Esophagus muscularis mucosa (tissue), 4 donors: ENCODE results near the gene PKD2L1. TPM values are rescaled to one million over a fixed set of nuclear protein-coding genes. Genes with fewer than 3 reads are reported as not detected.

Experiments used
- DNase-seq: peaks from one replicate; pipeline ENCODE4 v3.0.0-alpha.2; 2017; ENCODE audit errors: extremely low spot score
- H3K27ac ChIP-seq, 4 donors: fragments of 200-600 bp; sonication (generic); replicated peaks in 1 of 4; 1 replicate in 3 of 4; 2 replicates in 1 of 4; pipeline ENCODE4 v1.5.1; 2016 to 2019; ENCODE audit warnings: mild to moderate bottlenecking in 1 of 4
- H3K27me3 ChIP-seq, 4 donors: fragments of 200-600 bp; sonication (generic); one replicate each; pipeline versions ENCODE4 v1.5.1 to v1.6.0; 2016 to 2019
- H3K36me3 ChIP-seq, 4 donors: fragments of 200-600 bp; sonication (generic); one replicate each; pipeline ENCODE4 v1.5.1; 2016 to 2019
- H3K4me1 ChIP-seq, 4 donors: fragments of 200-600 bp; sonication (generic); one replicate each; pipeline ENCODE4 v1.5.1; 2016 to 2019
- H3K4me3 ChIP-seq, 4 donors: fragments of 200-600 bp; sonication (generic); 1 replicate in 2 of 4; 2 replicates in 2 of 4; pipeline ENCODE4 v1.5.1; 2016 to 2019; ENCODE audit warnings: mild to moderate bottlenecking in 4 of 4, moderate library complexity in 1 of 4
- H3K9me3 ChIP-seq, 4 donors: fragments of 200-600 bp; sonication (generic); 1 replicate in 3 of 4; 2 replicates in 1 of 4; pipeline ENCODE4 v1.5.1; 2016 to 2019
- CTCF ChIP-seq, 3 experiments: fragments of 200-600 bp in 2 of 3; fragments of 450-650 bp in 1 of 3; sonication (generic) in 2 of 3; IDR thresholded peaks; one replicate each; pipeline ENCODE4 v1.5.1; 2017 to 2019; ENCODE audit warnings: antibody characterized with exemption in 3 of 3, mild to moderate bottlenecking in 2 of 3, moderate library complexity in 1 of 3
- EP300 ChIP-seq: sonication (generic); formaldehyde crosslinking; IDR thresholded peaks from one replicate; pipeline ENCODE4 v1.6.1; 2017; ENCODE audit warnings: antibody characterized with exemption
- POLR2A ChIP-seq: fragments of 450-650 bp; IDR thresholded peaks from one replicate; pipeline ENCODE4 v1.6.1; 2017; ENCODE audit warnings: antibody characterized with exemption, moderate library complexity, mild to moderate bottlenecking, low read depth
- POLR2AphosphoS5 ChIP-seq, 2 donors: sonication (generic); formaldehyde crosslinking; IDR thresholded peaks; one replicate each; pipeline ENCODE4 v1.6.1; 2017; ENCODE audit warnings: antibody characterized with exemption in 2 of 2
- WGBS: methylation state at CpG from one replicate; pipeline ENCODE4 v1.1.5; 2018; 5-methylcytosine and 5-hydroxymethylcytosine counted together
- intact Hi-C: fragments of 100-400 bp; cut with DNase I; formaldehyde crosslinking; loops from one replicate; pipeline ENCODE4 v1.15.1; 2023
- total RNA-seq, 4 donors: library from RNA; depleted of rRNA; stranded (reverse); fragments of >200 nt; gene quantifications; one replicate each; pipeline versions ENCODE4 v1.1.0 to v1.2.1, GENCODE V29; 2016

The PKD2L1 gene
- total RNA-seq, 4 donors from 2014 or later: not detected

GRCh38 chr10:100333661-100334440, 3.8 kb upstream of the PKD2L1 start:
- H3K27me3 ChIP-seq: peaks cover 0 to 71% (median 4%) of the 10 kb centered on the region in 4 donors
- H3K4me1 ChIP-seq: no peaks in the 10 kb centered on the region
- H3K27ac ChIP-seq: no peak overlapping the region
- no peaks in the 10 kb centered on the region for H3K36me3 ChIP-seq
- intact Hi-C loops: no loop called here
- H3K4me3 ChIP-seq: no peak overlapping the region
- WGBS: 74% methylated on average over 2 of the region's 2 CpGs
- no peaks in the 10 kb centered on the region for H3K9me3 ChIP-seq
- DNase-seq: no peak
- TF ChIP-seq POLR2A: no peak
- TF ChIP-seq POLR2AphosphoS5 (IDR thresholded peaks at IDR 0.05): no peak
- no peak for TF ChIP-seq CTCF (IDR thresholded peaks at IDR 0.05)
- no peak for TF ChIP-seq EP300

- H3K36me3 ChIP-seq: no peaks in the 10 kb centered on the region
- intact Hi-C loops: no loop called here
- H3K27ac ChIP-seq: no peak overlapping the region
- no peak overlapping the region for H3K4me3 ChIP-seq
- H3K27me3 ChIP-seq: peaks cover 0 to 75% (median 4%) of the 10 kb centered on the region in 4 donors
- H3K4me1 ChIP-seq: no peaks in the 10 kb centered on the region
- DNase-seq: no peak
- TF ChIP-seq POLR2A (no peak), POLR2AphosphoS5 (IDR thresholded peaks at IDR 0.05) (no peak), EP300 (no peak), CTCF (IDR thresholded peaks at IDR 0.05) (no peak)
- WGBS: 46% methylated on average over 4 of the region's 4 CpGs
- H3K9me3 ChIP-seq: no peaks in the 10 kb centered on the region
Observed at GRCh38 chr10:100333106-100333505, 3.1 kb upstream of the PKD2L1 start.

DNA sequence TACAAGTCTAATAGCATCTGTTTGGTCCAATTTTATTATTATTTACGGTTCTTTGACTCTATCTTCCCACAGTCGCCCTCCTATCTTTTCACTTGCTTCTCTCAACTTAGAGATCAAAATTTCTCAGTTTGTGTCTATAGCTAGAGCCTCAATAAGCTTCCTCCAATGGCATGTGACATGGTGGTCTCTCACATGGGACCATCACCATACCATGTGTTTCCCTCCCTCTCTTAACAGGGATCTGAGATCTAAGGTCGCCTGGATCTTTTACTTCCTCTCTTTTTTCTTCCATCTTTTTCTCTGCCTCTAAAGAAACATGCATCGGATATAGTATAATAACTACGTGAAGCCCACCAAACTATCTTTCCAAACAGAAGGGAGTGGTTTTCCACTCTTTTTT, 1.8 kb downstream of the PKD2L1 start:
- H3K27ac ChIP-seq: no peak overlapping the region
- no peak for DNase-seq
- peaks cover 0 to 75% (median 4%) of the 10 kb centered on the region in 4 donors for H3K27me3 ChIP-seq
- H3K4me3 ChIP-seq: no peak overlapping the region
- intact Hi-C loops: no loop called here
- H3K36me3 ChIP-seq: no peaks in the 10 kb centered on the region
- H3K9me3 ChIP-seq: no peaks in the 10 kb centered on the region
- WGBS: 75% methylated on average over 5 of the region's 5 CpGs
- H3K4me1 ChIP-seq: peaks cover 0 to 2% (median 0%) of the 10 kb centered on the region in 4 donors
- TF ChIP-seq POLR2AphosphoS5 (IDR thresholded peaks at IDR 0.05) (no peak), CTCF (IDR thresholded peaks at IDR 0.05) (no peak), POLR2A (no peak), EP300 (no peak)

- no peak overlapping the region for H3K27ac ChIP-seq
- H3K4me3 ChIP-seq: no peak overlapping the region
- no peak for TF ChIP-seq CTCF (IDR thresholded peaks at IDR 0.05)
- TF ChIP-seq POLR2A: no peak
- TF ChIP-seq POLR2AphosphoS5 (IDR thresholded peaks at IDR 0.05): no peak
- no peak for TF ChIP-seq EP300
- DNase-seq: no peak
- no peaks in the 10 kb centered on the region for H3K9me3 ChIP-seq
- intact Hi-C loops: no loop called here
- WGBS: 67% methylated on average over 3 of the region's 3 CpGs
- no peaks in the 10 kb centered on the region for H3K36me3 ChIP-seq
- peaks cover 0 to 2% (median 0%) of the 10 kb centered on the region in 4 donors for H3K4me1 ChIP-seq
- peaks cover 0 to 75% (median 4%) of the 10 kb centered on the region in 4 donors for H3K27me3 ChIP-seq
Observed at GRCh38 chr10:100327718-100328009, 2.4 kb downstream of the PKD2L1 start.
